HEK293 (cell line): ENCODE measurements around the gene ZNF345.

Experiments used
- GLI4 ChIP-seq: fragments of 450-650 bp; formaldehyde crosslinking; IDR thresholded peaks from 2 replicates; pipeline ENCODE4 v1.5.1; 2016; ENCODE audit warnings: missing biosample characterization, missing genetic modification characterization
- HOXC10 ChIP-seq: sonication (generic); formaldehyde crosslinking; IDR thresholded peaks from 2 replicates; pipeline ENCODE4 v1.8.1; 2023; ENCODE audit warnings: mild to moderate bottlenecking, missing genetic modification reagents
- KLF16 ChIP-seq: fragments of 450-650 bp; formaldehyde crosslinking; IDR thresholded peaks from 2 replicates; pipeline ENCODE4 v1.5.1; 2017; ENCODE audit warnings: missing biosample characterization, missing genetic modification characterization
- MEIS1 ChIP-seq: sonication (generic); formaldehyde crosslinking; IDR thresholded peaks from 2 replicates; pipeline ENCODE4 v1.8.1; 2022; ENCODE audit warnings: missing genetic modification reagents, mild to moderate bottlenecking, borderline replicate concordance
- SALL2 ChIP-seq: fragments of 450-650 bp; formaldehyde crosslinking; IDR thresholded peaks from 2 replicates; pipeline ENCODE4 v1.5.0; 2017; ENCODE audit warnings: missing biosample characterization, mild to moderate bottlenecking, missing genetic modification characterization, borderline replicate concordance
- ZNF112 ChIP-seq: fragments of 450-650 bp; formaldehyde crosslinking; IDR thresholded peaks from 2 replicates; pipeline ENCODE4 v1.5.0; 2017; ENCODE audit warnings: missing biosample characterization, missing genetic modification characterization
- ZNF133 ChIP-seq: fragments of 450-650 bp; formaldehyde crosslinking; IDR thresholded peaks from 2 replicates; pipeline ENCODE4 v1.5.1; 2016; ENCODE audit warnings: missing biosample characterization, missing genetic modification characterization
- ZNF169 ChIP-seq: fragments of 450-650 bp; formaldehyde crosslinking; IDR thresholded peaks from 2 replicates; pipeline ENCODE4 v1.5.1; 2016; ENCODE audit warnings: missing biosample characterization, missing genetic modification characterization
- ZNF184 ChIP-seq: fragments of 450-650 bp; IDR thresholded peaks from 2 replicates; pipeline ENCODE4 v1.5.1; 2018; ENCODE audit warnings: missing biosample characterization, mild to moderate bottlenecking, missing genetic modification characterization
- ZNF223 ChIP-seq: fragments of 450-650 bp; formaldehyde crosslinking; IDR thresholded peaks from 2 replicates; pipeline ENCODE4 v1.5.1; 2016; ENCODE audit warnings: missing biosample characterization, missing genetic modification characterization
- ZNF354C ChIP-seq: fragments of 450-650 bp; formaldehyde crosslinking; IDR thresholded peaks from 2 replicates; pipeline ENCODE4 v1.5.1; 2016; ENCODE audit warnings: missing biosample characterization, missing genetic modification characterization, low read depth, borderline replicate concordance
- ZNF48 ChIP-seq: fragments of 450-650 bp; formaldehyde crosslinking; IDR thresholded peaks from 2 replicates; pipeline ENCODE4 v1.5.1; 2016; ENCODE audit warnings: missing biosample characterization, missing genetic modification characterization
- ZNF529 ChIP-seq: fragments of 450-650 bp; formaldehyde crosslinking; IDR thresholded peaks from 2 replicates; pipeline ENCODE4 v1.5.1; 2017; ENCODE audit warnings: missing genetic modification characterization, missing biosample characterization; ENCODE audit not compliant: insufficient replicate concordance
- ZNF544 ChIP-seq: fragments of 450-650 bp; formaldehyde crosslinking; IDR thresholded peaks from 2 replicates; pipeline ENCODE4 v1.5.0; 2017; ENCODE audit warnings: missing biosample characterization, missing genetic modification characterization
- ZNF549 ChIP-seq: fragments of 450-650 bp; IDR thresholded peaks from 2 replicates; pipeline ENCODE4 v1.5.1; 2018; ENCODE audit warnings: missing biosample characterization, missing genetic modification characterization, mild to moderate bottlenecking, inconsistent platforms, moderate library complexity
- ZNF670 ChIP-seq: fragments of 450-650 bp; formaldehyde crosslinking; IDR thresholded peaks from 2 replicates; pipeline ENCODE4 v1.5.1; 2016; ENCODE audit warnings: missing biosample characterization, missing genetic modification characterization, low read depth
- ZNF701 ChIP-seq: fragments of 450-650 bp; formaldehyde crosslinking; IDR thresholded peaks from 2 replicates; pipeline ENCODE4 v1.5.1; 2016; ENCODE audit warnings: missing biosample characterization, missing genetic modification characterization
- ZNF776 ChIP-seq: fragments of 450-650 bp; formaldehyde crosslinking; IDR thresholded peaks from 2 replicates; pipeline ENCODE4 v1.5.0; 2017; ENCODE audit warnings: missing biosample characterization, missing genetic modification characterization, borderline replicate concordance
- TF ChIP-seq, protein P1 (sequence below): fragments of 450-650 bp; formaldehyde crosslinking; IDR thresholded peaks from 2 replicates; pipeline ENCODE4 v1.5.1; 2016; ENCODE audit warnings: missing biosample characterization, missing genetic modification characterization
- TF ChIP-seq, protein P2 (sequence below): fragments of 450-650 bp; formaldehyde crosslinking; IDR thresholded peaks from 2 replicates; pipeline ENCODE4 v1.5.1; 2016; ENCODE audit warnings: missing biosample characterization, missing genetic modification characterization
- TF ChIP-seq, protein P3 (sequence below): fragments of 450-650 bp; formaldehyde crosslinking; IDR thresholded peaks from 2 replicates; pipeline ENCODE4 v1.5.1; 2016; ENCODE audit warnings: missing biosample characterization, missing genetic modification characterization
- TF ChIP-seq, protein P4 (sequence below): IDR thresholded peaks from 2 replicates; pipeline ENCODE4 v1.6.1; 2011; ENCODE audit warnings: mild to moderate bottlenecking, low read depth, low read length, borderline replicate concordance
- TF ChIP-seq, protein P5 (sequence below): fragments of 450-650 bp; formaldehyde crosslinking; IDR thresholded peaks from 2 replicates; pipeline ENCODE4 v1.5.1; 2017; ENCODE audit warnings: missing biosample characterization, missing genetic modification characterization
- TF ChIP-seq, protein P6 (sequence below): fragments of 450-650 bp; formaldehyde crosslinking; IDR thresholded peaks from 2 replicates; pipeline ENCODE4 v1.5.1; 2016; ENCODE audit warnings: missing biosample characterization, missing genetic modification characterization
- TF ChIP-seq, protein P7 (sequence below): fragments of 450-650 bp; formaldehyde crosslinking; IDR thresholded peaks from 2 replicates; pipeline ENCODE4 v1.5.1; 2016; ENCODE audit warnings: missing biosample characterization, missing genetic modification characterization

Gene ZNF345

DNA sequence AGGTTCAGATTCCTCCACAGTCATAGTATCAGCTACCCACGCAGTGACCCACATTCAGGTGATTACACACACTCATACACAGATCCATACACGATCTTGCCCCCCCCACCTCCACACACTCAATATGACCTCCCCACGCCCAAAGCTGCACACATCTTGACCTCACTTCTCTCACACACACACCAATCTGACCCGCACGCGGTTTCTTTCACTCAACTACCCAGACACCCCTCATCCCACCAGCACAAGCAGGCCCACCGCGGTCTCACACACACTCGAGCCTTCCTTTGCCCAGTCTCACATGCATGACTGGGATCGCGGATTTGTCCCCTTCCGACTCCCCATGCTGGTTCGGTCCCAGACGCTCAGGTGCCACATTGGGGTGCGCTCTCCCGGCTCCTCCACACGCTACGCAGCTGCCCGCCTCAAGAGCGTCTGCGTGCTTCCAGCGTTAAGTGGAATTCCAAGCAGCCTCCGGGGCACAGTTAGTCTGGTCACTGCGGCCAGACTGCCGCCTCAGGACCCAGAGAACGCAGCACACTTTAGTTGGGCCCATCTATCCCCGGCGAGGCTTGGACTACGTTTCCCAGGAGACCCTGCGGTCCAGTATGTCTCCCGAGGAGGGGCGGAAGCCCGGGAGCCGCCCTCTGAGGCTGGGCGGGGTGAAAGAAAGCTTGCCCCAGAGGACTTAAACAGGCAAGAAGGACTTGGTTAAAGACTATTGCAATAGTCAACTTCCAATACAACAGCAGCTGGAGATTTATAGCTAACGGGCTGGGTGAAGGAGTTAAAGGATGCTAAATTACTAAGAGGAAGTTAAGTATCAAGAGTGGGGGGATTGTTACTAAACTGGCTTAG, 746 bp upstream of the ZNF345 start (continued):
- TF ChIP-seq, protein P1, sequence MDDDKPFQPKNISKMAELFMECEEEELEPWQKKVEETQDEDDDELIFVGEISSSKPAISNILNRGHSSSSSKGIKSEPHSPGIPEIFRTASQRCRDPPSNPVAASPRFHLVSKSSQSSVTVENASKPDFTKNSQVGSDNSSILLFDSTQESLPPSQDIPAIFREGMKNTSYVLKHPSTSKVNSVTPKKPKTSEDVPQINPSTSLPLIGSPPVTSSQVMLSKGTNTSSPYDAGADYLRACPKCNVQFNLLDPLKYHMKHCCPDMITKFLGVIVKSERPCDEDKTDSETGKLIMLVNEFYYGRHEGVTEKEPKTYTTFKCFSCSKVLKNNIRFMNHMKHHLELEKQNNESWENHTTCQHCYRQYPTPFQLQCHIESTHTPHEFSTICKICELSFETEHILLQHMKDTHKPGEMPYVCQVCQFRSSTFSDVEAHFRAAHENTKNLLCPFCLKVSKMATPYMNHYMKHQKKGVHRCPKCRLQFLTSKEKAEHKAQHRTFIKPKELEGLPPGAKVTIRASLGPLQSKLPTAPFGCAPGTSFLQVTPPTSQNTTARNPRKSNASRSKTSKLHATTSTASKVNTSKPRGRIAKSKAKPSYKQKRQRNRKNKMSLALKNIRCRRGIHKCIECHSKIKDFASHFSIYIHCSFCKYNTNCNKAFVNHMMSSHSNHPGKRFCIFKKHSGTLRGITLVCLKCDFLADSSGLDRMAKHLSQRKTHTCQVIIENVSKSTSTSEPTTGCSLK: no peak; the same call in 1 of the 2 replicates
- no peak; the same call in none of the 2 replicates for TF ChIP-seq ZNF133
- TF ChIP-seq ZNF670 (tag by site-specific recombination): peak; percentile 90; the same call in 1 of the 2 replicates
- no peak for TF ChIP-seq ZNF776
- no peak for TF ChIP-seq ZNF112 (tag by site-specific recombination)
- TF ChIP-seq ZNF549 (tag by site-specific recombination): no peak
- peak; percentile 86 for TF ChIP-seq ZNF169 (tag by site-specific recombination)
- peak; percentile 75 for TF ChIP-seq KLF16
- TF ChIP-seq ZNF529: no peak
- TF ChIP-seq GLI4 (tag by site-specific recombination): no peak
- TF ChIP-seq, protein P2, sequence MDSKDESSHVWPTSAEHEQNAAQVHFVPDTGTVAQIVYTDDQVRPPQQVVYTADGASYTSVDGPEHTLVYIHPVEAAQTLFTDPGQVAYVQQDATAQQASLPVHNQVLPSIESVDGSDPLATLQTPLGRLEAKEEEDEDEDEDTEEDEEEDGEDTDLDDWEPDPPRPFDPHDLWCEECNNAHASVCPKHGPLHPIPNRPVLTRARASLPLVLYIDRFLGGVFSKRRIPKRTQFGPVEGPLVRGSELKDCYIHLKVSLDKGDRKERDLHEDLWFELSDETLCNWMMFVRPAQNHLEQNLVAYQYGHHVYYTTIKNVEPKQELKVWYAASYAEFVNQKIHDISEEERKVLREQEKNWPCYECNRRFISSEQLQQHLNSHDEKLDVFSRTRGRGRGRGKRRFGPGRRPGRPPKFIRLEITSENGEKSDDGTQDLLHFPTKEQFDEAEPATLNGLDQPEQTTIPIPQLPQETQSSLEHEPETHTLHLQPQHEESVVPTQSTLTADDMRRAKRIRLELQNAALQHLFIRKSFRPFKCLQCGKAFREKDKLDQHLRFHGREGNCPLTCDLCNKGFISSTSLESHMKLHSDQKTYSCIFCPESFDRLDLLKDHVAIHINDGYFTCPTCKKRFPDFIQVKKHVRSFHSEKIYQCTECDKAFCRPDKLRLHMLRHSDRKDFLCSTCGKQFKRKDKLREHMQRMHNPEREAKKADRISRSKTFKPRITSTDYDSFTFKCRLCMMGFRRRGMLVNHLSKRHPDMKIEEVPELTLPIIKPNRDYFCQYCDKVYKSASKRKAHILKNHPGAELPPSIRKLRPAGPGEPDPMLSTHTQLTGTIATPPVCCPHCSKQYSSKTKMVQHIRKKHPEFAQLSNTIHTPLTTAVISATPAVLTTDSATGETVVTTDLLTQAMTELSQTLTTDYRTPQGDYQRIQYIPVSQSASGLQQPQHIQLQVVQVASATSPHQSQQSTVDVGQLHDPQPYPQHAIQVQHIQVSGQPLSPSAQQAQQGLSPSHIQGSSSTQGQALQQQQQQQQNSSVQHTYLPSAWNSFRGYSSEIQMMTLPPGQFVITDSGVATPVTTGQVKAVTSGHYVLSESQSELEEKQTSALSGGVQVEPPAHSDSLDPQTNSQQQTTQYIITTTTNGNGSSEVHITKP: peak; percentile 99
- TF ChIP-seq ZNF48 (tag by site-specific recombination): no peak
- TF ChIP-seq, protein P3, sequence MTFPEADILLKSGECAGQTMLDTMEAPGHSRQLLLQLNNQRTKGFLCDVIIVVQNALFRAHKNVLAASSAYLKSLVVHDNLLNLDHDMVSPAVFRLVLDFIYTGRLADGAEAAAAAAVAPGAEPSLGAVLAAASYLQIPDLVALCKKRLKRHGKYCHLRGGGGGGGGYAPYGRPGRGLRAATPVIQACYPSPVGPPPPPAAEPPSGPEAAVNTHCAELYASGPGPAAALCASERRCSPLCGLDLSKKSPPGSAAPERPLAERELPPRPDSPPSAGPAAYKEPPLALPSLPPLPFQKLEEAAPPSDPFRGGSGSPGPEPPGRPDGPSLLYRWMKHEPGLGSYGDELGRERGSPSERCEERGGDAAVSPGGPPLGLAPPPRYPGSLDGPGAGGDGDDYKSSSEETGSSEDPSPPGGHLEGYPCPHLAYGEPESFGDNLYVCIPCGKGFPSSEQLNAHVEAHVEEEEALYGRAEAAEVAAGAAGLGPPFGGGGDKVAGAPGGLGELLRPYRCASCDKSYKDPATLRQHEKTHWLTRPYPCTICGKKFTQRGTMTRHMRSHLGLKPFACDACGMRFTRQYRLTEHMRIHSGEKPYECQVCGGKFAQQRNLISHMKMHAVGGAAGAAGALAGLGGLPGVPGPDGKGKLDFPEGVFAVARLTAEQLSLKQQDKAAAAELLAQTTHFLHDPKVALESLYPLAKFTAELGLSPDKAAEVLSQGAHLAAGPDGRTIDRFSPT: no peak
- TF ChIP-seq, protein P4, sequence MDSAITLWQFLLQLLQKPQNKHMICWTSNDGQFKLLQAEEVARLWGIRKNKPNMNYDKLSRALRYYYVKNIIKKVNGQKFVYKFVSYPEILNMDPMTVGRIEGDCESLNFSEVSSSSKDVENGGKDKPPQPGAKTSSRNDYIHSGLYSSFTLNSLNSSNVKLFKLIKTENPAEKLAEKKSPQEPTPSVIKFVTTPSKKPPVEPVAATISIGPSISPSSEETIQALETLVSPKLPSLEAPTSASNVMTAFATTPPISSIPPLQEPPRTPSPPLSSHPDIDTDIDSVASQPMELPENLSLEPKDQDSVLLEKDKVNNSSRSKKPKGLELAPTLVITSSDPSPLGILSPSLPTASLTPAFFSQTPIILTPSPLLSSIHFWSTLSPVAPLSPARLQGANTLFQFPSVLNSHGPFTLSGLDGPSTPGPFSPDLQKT: peak; percentile 83
- TF ChIP-seq SALL2 (tag by site-specific recombination): no peak
- no peak for TF ChIP-seq ZNF544
- TF ChIP-seq HOXC10 (CRISPR knock-in tag): no peak
- TF ChIP-seq ZNF354C (tag by site-specific recombination): no peak
- no peak for TF ChIP-seq MEIS1 (CRISPR knock-in tag)
- TF ChIP-seq ZNF184 (tag by site-specific recombination): no peak
- TF ChIP-seq, protein P5, sequence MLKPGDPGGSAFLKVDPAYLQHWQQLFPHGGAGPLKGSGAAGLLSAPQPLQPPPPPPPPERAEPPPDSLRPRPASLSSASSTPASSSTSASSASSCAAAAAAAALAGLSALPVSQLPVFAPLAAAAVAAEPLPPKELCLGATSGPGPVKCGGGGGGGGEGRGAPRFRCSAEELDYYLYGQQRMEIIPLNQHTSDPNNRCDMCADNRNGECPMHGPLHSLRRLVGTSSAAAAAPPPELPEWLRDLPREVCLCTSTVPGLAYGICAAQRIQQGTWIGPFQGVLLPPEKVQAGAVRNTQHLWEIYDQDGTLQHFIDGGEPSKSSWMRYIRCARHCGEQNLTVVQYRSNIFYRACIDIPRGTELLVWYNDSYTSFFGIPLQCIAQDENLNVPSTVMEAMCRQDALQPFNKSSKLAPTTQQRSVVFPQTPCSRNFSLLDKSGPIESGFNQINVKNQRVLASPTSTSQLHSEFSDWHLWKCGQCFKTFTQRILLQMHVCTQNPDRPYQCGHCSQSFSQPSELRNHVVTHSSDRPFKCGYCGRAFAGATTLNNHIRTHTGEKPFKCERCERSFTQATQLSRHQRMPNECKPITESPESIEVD (tag by site-specific recombination): no peak
- 0 out of 2 replicates have a peak, but pooled peaks have one; percentile 32 for TF ChIP-seq ZNF223 (tag by site-specific recombination)
- TF ChIP-seq ZNF701 (tag by site-specific recombination): peak; percentile 40; the same call in 1 of the 2 replicates
- TF ChIP-seq, protein P6, sequence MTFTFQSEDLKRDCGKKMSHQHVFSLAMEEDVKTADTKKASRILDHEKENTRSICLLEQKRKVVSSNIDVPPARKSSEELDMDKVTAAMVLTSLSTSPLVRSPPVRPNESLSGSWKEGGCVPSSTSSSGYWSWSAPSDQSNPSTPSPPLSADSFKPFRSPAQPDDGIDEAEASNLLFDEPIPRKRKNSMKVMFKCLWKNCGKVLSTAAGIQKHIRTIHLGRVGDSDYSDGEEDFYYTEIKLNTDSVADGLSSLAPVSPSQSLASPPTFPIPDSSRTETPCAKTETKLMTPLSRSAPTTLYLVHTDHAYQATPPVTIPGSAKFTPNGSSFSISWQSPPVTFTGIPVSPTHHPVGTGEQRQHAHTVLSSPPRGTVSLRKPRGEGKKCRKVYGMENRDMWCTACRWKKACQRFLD (tag by site-specific recombination): 0 out of 2 replicates have a peak, but pooled peaks have one; percentile 36
- TF ChIP-seq, protein P7, sequence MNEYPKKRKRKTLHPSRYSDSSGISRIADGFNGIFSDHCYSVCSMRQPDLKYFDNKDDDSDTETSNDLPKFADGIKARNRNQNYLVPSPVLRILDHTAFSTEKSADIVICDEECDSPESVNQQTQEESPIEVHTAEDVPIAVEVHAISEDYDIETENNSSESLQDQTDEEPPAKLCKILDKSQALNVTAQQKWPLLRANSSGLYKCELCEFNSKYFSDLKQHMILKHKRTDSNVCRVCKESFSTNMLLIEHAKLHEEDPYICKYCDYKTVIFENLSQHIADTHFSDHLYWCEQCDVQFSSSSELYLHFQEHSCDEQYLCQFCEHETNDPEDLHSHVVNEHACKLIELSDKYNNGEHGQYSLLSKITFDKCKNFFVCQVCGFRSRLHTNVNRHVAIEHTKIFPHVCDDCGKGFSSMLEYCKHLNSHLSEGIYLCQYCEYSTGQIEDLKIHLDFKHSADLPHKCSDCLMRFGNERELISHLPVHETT (tag by site-specific recombination): 0 out of 2 replicates have a peak, but pooled peaks have one; percentile 65
